Stimulated activated CD4-positive, alpha-beta T cell treated with anti-CD3 and anti-CD28 coated beads, TNF-alpha, amount 100 ng/mL, for 24 hours (primary cell): ENCODE measurements around the gene USP48.

Experiments
- DNase-seq, 3 experiments: peaks; one replicate each; pipeline ENCODE4 v3.0.0-alpha.2; 2020; ENCODE audit warnings: low read depth in 3 of 3

USP48 gene

DNA sequence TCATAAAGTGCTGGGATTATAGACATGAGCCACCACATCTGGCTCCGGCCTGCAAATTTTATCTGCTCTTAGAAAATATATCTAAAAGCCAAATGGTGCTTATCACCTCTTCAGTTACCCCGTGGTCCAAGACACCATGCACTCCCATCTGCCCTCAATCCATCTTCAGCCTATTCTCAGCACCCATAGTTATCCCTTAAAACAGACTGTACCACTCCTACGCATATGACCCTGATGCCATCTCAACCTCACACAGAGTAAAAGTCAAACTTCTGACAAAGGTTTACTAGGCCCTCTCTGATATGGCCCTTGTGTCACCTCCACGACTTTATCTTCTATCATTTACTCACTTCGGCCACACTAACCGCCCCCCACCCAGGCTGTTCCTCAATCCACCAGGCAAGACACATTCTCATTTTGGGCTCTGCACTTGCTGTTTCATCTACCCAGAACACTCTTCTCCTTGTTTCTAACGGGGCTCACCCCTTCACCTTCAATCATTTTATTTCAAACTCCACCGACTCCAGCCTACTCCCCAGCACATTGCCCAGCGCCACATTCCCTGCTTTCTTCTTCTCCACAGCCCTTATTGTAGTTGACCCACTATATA lies 33.0 kb downstream of the USP48 start:
- no peak for DNase-seq

DNA sequence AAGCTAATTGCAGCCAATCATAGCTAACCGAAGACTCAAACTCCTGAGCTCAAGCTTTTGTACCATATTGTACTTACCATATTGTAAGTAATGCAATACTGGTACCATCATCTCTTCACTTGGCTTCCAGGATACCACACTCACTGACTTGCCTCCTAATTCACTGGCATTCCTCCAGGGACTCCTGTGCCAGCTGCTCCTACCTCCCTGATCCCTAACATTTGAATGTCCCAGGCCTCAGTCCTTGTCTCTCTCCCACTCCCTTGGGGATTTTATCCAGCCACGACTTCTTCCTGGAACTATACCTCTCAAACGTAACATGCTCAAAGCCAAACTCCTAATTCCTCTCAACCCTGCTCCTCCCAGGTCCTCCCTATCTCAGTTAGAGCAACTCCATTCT lies 33.8 kb downstream of the USP48 start:
- DNase-seq, result no peak

DNA sequence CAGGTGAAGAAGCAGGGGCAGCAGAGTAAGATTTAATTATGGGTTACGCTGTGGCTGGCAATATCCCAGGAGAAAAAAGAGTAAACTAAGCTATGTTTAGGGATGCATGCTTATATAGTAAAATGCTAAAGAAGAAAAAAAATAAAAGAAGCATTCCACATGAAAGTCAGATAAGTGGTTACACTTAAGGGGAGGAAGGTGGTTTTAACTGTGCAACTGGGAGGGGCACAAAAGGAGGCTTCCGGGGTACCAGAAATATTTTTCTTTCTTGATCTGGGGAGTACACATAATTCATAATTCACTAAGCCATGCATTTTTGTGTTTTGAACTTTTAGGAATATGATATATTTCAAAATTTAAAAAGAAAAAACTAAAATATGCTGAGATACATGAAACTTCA lies 39.5 kb downstream of the USP48 start:
- no peak for DNase-seq

DNA sequence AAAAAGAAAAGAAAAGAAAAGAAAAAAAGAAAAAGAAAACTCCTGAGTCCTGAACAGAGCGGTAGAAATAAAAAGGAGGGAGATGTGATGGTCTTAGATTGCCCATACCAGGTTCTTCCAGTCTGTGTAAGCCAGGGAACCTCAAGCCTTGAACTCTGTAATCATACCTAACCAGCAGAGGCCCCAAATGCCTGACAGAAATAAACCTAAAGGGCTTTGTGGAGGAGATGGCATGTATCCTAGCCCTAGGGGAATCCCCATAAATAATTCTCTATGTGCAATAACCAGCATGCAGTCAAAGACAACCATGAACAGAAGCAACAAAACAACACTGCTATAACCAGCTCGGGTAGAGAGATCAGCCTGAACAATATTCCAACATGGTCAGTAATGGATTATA lies 40.4 kb downstream of the USP48 start:
- DNase-seq, result no peak

- no peak for DNase-seq
Observed at GRCh38 chr1:21741206-21741605, 41.7 kb downstream of the USP48 start.

DNA sequence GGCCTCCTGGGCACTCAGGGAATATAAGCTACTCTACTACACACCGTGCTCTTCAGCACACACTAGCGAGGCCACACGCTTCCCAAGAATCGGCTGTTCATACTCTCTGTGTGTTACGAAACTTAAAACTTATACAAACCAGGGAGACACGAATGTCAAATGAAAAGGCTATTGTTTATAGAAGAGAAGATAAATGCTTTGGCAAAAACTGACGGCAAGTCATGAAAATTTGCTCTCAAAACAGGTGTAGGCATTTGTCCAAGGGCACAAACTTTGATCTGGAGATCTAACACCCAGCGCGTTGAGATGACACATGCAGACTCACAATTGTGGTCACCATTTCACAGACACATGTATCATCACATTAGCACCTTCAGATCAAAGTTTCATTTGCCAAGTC lies 46.1 kb downstream of the USP48 start:
- no peak for DNase-seq

DNA sequence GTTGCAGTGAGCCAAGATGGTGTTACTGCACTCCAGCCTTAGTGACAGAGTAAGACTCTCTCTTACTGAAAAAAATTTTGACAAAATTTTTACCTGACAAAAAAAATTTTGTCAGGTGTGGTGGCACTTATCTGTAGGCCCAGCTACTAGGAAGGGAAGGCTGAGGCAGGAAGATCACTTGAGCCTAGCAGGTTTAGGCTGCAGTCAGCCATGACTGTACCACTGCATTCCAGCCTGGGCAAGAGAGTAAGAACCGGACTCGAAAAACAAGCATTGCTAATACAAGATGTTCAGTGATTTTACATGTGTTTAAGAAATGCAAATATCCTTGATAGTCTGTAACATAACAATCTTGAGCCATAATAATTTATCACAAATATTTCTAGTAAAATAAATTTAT lies 46.9 kb downstream of the USP48 start:
- no peak for DNase-seq

DNA sequence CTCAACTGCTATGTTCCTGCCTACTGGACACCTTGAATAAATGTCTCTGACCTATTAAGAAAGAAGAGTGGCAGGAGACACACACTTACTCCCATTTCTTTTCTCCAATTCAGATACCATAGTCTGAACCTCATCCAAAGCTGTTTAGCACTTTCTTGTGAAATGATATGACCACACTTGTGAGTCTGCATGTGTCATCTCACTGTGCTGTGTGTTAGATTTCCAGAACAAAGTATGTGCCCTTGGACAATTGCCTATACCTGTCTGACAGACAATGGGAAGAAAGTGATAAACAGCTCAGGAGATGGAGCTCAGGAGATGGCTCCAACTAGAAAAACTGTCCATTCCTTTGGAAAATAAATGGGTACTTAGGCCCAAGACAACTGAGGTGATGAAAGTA lies 48.4 kb downstream of the USP48 start:
- DNase-seq, result no peak

DNA sequence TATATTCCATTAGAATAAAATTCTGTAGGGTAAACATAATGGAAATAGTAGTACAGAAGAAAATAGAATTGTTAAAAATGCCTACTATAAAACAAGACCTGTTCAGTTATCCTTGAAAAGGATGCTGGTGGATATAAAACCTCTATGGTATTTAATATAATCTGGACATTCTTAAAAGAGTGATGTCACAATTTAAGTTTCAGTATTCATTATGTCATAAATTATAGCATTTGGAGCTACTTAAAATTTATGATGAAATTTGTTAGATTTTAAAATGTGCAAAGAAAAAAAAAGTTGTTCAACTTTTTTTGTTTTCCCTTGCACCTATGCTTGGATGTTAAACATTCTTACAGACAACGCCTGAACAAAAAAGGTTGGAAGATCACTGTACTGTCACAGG lies 50.3 kb downstream of the USP48 start:
- no peak for DNase-seq

DNA sequence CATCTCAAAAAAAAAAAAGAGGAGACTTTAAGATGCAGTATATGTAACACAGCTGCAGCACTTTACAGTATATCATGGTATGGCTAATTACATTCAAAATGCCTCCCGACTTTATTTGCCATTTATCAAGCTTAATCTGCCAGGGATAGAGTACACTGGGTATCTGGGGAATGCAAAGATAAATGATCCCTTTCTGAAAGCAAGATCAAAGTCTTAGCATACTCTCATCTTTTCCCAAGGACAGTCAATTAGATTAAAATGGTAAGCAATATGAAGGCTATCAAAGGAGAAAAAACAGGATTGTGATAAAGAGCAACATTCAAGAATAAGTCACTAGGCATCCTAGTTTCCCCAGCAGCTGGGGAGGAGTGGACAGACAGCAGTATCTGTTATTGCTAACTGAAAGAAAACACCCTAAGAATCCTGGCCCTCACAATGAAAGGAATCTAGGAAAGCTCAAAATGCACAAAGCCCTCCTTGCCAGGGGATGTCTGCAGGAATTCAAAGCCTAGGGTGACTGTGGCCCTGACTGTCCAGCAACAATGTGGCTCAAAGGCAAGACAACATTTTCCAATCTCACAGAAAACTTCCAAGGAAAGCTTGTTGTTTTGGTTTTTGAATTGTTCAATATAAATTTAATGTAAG lies 57.1 kb downstream of the USP48 start:
- DNase-seq, result no peak

DNA sequence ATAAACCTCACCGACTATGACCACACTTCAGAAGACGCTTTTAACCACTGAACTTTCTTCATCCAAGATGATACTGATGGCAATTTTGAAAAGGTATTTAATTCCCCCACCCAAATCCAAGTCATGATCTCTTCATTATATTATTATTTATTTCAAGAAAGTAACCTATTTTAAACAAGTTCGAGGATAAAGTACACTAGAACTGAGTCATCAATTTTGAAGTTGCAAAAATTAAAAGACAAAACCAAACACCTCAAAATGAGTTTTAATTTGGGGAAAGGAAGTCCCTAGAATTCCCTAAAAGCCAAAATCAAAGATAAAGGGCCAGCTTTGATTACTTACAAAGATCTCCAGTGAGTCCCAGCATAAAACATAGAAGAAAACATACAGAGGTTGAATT lies 58.4 kb downstream of the USP48 start:
- DNase-seq, result no peak

DNA sequence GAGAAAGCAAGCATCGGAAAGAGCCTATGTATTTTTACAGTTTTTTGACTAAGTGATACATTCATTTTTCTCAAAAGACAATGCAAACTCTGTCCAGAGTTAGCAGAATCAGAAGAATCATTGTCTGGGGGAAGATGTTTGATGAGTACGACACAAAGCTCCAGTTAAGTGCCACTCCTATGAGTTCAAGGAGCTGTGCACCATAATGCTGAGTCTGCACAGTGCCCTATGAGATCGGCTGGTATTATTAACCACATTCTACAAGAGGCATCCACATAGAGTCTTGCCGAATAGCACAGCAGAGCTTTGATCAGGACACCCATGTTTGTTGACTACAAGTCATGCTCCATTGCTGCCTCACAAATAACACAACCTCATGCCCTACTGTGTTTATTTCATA lies 58.9 kb downstream of the USP48 start:
- DNase-seq, result no peak

GRCh38 chr1:21721295-21721985 lies 61.5 kb downstream of the USP48 start:
- DNase-seq, result no peak

DNA sequence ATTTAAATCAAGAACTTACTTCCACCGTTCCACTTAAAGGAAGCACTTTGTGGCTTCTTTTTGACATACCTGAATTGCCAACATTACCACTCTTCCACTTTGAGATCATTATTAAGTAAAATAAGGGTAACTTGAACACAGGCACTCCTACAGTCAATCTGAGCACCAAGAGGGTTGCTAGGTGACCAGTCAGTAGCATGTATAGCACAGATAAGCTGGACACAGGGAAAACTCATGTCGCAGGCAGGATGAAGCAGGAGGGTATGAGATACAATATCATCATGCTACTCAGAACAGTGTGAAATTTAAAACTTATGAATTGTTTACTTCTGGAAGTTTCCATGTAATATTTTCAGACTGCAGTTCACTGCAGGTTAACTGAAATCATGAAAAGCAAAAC lies 66.8 kb downstream of the USP48 start:
- no peak for DNase-seq

DNA sequence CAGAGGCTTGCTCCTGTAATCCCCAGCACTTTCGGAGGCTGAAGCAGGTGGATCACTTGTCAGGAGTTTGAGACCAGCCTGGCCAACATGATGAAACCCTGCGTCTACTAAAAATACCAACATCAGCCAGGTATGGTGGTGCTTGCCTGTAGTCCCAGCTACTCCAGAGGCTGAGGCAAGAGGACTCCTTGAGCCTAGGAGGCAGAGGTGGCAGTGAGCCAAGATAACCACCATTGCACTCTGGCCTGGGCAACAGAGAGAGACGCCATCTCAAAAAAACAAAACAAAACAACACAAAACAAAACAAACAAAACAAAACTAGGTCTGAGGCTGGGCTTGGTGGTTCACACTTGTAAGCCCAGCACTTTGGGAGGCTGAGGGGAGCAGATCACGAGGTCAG lies 75.1 kb downstream of the USP48 start:
- no peak for DNase-seq

DNA sequence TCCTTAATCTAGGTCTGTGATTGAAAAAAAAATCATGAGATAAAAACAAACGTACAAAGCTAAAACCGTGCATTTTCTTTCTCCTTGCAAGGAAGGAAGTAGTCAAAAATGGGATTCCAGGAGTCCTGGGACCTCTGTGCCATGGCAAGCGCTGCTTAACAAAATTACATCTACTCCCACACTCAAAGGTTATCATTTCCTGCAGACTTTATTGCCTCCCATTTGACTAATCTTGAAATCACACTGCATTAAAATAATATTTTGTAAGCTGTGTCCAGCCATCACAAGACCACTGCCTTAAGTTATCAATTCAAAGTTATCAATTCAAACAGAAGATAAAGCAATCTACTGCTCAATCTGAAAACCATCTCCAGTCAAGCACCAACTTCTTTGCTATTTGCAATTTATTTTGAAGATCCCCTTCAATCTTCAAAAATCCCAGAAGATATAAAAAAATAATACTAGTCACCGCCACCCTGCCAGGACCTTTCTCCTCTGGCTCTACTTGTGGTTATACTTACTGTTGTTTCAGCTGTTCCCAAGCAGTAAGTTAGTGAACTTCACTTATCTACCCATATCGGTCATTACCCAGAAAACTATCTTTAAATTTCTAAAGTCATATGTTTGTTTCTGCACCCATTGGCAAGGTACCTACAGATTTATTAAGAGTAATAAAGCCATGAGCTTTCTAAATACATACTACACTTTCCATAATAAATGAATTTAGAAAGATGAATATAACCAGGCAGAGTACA lies 75.7 kb downstream of the USP48 start:
- no peak for DNase-seq

DNA sequence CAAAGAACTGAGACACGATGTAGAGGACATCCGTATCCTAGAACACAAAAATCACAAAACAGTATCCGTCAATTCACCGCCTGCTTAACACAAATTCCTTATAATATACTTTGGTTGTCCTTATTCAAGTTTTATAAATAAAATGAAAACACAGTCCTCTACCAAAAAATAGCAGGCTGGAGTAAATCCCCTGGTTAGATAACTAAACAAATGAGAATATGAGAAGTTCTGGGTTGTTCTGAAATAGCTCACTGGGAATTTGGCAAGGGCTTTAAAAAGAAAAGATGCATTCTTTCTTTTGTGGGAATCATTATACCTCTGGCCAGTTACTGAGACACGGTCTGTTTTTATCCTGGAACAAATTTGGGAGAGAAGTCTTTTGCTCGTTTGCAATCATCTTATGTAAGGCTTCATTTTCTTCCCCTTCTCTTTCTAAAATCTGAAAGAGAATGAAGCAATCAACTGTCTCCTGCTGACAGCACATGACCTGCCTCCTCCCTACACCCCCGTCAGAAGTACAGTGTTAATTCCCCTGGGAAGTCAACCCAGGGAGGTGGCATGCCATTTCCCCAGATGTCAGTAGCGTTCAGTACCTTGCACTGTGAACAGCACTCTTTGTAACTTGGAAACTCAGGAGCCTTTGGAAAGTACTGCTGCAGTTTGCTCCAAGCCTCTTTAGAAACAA lies 76.7 kb downstream of the USP48 start:
- DNase-seq, result no peak

- DNase-seq, result no peak
Observed at GRCh38 chr1:21705303-21705980, 77.5 kb downstream of the USP48 start.

DNA sequence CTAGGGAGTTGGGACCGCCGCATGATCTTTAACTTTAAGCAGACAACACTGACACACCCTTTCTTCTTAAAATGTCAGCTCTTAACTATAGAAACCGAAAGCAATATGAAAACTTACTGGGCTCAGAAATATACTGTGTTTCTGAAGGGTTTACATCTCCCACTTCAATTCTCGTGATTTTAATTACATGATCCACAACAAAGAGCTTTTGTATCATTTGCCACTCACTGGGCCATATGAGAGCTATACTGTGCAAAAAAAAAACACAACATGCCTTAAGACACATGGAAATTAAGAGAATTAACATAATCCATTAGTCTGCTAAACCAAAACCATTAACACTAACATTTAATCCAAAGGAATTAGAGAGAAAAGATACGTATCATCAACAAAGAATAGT lies 78.8 kb downstream of the USP48 start:
- DNase-seq, result no peak

DNA sequence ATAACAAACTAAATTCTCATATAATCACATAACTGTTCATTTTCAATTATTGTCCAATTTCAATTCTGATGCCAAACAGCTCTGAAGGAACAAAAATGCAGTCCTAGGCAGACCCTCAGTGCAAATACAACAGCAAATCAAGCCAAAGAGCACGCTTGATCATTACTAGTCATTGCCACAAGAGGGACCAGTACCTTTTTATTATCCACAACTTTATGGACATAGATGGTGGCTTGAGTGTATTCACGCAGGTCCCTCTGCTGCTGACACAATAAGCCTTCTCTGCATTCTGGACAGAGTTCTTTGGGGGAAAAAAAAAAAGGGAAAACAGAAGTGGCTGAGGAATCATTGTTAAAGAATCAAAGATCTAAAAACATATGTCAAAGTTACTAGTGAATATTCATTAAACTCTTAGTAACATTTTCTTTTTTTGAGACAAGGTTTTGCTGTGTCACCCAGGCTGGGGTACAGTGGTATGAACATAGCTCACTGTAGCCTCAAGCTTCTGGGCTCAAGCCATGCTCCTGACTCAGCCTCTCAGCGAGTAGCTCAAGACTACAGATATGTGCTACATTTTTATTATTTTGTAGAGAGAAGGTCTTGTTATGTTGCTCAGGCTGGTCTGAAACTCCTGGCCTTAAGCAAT lies 79.5 kb downstream of the USP48 start:
- no peak for DNase-seq

DNA sequence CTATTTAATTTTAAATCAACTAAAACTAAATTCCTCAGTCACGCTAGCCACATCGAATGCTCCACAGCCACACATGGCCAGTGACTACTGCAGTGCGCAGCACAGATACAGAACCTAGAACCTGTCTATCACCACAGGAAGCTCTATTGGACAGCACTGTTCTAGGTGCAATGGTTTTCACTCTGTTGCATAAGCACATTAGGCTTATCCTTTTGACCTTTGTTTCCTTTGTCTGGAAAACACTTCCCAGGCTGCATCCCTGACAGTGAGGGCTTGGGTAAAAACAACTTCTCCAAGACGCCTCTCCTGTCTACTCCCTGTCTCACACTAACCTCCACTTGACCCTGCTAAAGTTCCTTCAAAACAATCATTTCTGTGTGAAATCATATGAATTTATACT lies 80.2 kb downstream of the USP48 start:
- no peak for DNase-seq
